RWPE2 (cell line): Measurements from ENCODE around the gene PADI3.

Source experiments
- ATAC-seq: fragments of 200-7000 bp; cut with Tn5 transposase; 3 replicates; pipeline ENCODE4 v1.9.1; 2021; ENCODE audit warnings: low read depth
- DNase-seq: peaks from one replicate; pipeline ENCODE4 v3.0.0-alpha.2; 2020; ENCODE audit warnings: low spot score
- H3K27ac ChIP-seq: fragments of 450-650 bp; 2 replicates; pipeline ENCODE4 v1.5.1; 2017; ENCODE audit warnings: mild to moderate bottlenecking; ENCODE audit not compliant: poor library complexity, severe bottlenecking
- H3K27me3 ChIP-seq: fragments of 250-450 bp; sonication (Bioruptor Pico); 2 replicates; pipeline ENCODE4 v1.5.1; 2021; ENCODE audit warnings: mild to moderate bottlenecking, moderate library complexity; ENCODE audit not compliant: insufficient read depth, poor library complexity, severe bottlenecking
- H3K36me3 ChIP-seq: fragments of 250-450 bp; sonication (Bioruptor Pico); 2 replicates; pipeline ENCODE4 v1.5.1; 2020; ENCODE audit warnings: low read depth, mild to moderate bottlenecking, moderate library complexity
- H3K4me1 ChIP-seq: fragments of 250-450 bp; sonication (Bioruptor Pico); 2 replicates; pipeline ENCODE4 v1.5.1; 2021; ENCODE audit warnings: mild to moderate bottlenecking, moderate library complexity; ENCODE audit not compliant: insufficient read depth, poor library complexity, severe bottlenecking
- H3K4me3 ChIP-seq: fragments of 250-450 bp; sonication (Bioruptor Pico); 2 replicates; pipeline ENCODE4 v1.5.1; 2021; ENCODE audit warnings: mild to moderate bottlenecking, moderate library complexity; ENCODE audit not compliant: severe bottlenecking
- H3K9me3 ChIP-seq: fragments of 250-450 bp; sonication (Bioruptor Pico); 2 replicates; pipeline ENCODE4 v1.5.1; 2021; ENCODE audit warnings: mild to moderate bottlenecking, moderate library complexity; ENCODE audit not compliant: severe bottlenecking
- TF ChIP-seq, protein P1 (sequence below): fragments of 450-650 bp; IDR thresholded peaks from one replicate; pipeline ENCODE4 v1.5.1; 2017; ENCODE audit warnings: mild to moderate bottlenecking, moderate library complexity; ENCODE audit not compliant: poor library complexity, severe bottlenecking

The PADI3 gene

DNA sequence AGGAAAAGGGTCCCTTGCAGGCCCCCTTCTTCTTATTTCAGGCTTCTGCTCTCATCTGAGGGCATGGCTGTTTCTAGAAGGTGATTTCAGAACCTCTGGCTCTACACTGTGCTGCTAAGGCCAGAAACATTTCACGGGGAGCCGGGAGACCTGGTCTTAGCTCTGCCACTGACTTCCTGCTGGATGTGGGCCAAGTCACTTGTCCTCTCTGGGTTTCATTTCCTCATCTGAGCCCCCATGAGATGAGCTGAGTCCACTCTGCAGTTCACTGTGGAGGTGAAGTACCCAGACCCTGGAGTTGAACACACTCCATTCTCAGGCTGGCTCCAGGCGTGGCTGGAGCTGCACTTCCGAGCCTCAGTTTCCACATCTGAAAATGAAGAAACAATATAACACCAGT is 41.9 kb upstream of the PADI3 start:
- no peaks in the 10 kb centered on the region for H3K9me3 ChIP-seq
- DNase-seq (no peak), ATAC-seq (no peak)
- TF ChIP-seq, protein P1, sequence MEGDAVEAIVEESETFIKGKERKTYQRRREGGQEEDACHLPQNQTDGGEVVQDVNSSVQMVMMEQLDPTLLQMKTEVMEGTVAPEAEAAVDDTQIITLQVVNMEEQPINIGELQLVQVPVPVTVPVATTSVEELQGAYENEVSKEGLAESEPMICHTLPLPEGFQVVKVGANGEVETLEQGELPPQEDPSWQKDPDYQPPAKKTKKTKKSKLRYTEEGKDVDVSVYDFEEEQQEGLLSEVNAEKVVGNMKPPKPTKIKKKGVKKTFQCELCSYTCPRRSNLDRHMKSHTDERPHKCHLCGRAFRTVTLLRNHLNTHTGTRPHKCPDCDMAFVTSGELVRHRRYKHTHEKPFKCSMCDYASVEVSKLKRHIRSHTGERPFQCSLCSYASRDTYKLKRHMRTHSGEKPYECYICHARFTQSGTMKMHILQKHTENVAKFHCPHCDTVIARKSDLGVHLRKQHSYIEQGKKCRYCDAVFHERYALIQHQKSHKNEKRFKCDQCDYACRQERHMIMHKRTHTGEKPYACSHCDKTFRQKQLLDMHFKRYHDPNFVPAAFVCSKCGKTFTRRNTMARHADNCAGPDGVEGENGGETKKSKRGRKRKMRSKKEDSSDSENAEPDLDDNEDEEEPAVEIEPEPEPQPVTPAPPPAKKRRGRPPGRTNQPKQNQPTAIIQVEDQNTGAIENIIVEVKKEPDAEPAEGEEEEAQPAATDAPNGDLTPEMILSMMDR: no peak
- H3K27me3 ChIP-seq: no peaks in the 10 kb centered on the region
- H3K4me3 ChIP-seq: no peak overlapping the region
- H3K36me3 ChIP-seq: no peaks in the 10 kb centered on the region
- H3K27ac ChIP-seq: peak overlapping the region; percentile 91
- H3K4me1 ChIP-seq: peaks cover 36% of the 10 kb centered on the region

DNA sequence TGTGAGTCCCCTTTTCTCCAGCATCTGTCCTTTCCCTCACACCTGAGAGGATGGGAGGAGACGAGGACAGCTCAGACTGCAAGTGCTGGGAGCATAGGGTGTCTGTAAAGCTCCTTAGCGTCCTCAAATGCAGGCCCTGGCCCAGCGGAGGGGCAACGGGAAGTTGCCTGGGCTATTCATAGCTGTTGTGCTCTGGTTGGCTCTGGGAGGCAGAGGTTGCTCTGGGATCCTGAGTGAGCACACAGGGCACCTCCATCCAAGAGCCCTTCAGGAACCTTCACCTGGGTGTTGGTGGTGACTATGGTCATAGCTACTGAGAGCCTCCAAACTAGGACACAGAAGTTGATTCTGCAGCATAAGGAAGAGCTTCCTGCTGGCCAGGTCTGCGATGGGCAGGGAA is 41.4 kb upstream of the PADI3 start:
- no peaks in the 10 kb centered on the region for H3K27me3 ChIP-seq
- H3K4me1 ChIP-seq: peaks cover 41% of the 10 kb centered on the region
- peak overlapping the region; percentile 91 for H3K27ac ChIP-seq
- ATAC-seq (peak; percentile 17), DNase-seq (no peak)
- TF ChIP-seq, protein P1: no peak
- H3K36me3 ChIP-seq: no peaks in the 10 kb centered on the region
- no peaks in the 10 kb centered on the region for H3K9me3 ChIP-seq
- H3K4me3 ChIP-seq: no peak overlapping the region

DNA sequence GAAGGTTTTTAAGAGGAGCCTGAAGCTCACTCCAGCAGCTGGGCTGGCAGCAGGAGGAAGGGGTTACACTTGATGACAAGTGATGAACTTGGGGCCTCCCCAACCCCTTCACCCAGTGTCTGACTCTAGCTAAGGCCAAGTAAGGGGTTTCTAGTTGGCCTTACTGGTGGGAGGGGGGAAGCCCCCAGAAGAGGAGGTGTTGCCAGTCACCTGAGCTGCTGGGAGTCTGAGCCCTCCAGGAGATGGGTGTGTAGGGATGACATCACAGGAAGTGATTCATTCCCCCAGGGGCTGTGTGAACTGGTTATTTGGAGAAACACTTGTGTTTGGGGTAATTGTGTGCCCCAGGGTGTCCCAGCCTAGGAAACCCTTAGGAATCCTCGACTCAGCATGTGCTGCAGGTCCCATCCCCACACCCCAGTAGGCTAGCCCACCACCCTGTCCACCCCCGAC is 40.9 kb upstream of the PADI3 start:
- H3K27me3 ChIP-seq: no peaks in the 10 kb centered on the region
- no peaks in the 10 kb centered on the region for H3K9me3 ChIP-seq
- ATAC-seq (peak; percentile 82), DNase-seq (peak; percentile 84)
- TF ChIP-seq, protein P1: no peak
- no peaks in the 10 kb centered on the region for H3K36me3 ChIP-seq
- no peak overlapping the region for H3K4me3 ChIP-seq
- H3K4me1 ChIP-seq: peaks cover 45% of the 10 kb centered on the region
- peak overlapping the region; percentile 91 for H3K27ac ChIP-seq

DNA sequence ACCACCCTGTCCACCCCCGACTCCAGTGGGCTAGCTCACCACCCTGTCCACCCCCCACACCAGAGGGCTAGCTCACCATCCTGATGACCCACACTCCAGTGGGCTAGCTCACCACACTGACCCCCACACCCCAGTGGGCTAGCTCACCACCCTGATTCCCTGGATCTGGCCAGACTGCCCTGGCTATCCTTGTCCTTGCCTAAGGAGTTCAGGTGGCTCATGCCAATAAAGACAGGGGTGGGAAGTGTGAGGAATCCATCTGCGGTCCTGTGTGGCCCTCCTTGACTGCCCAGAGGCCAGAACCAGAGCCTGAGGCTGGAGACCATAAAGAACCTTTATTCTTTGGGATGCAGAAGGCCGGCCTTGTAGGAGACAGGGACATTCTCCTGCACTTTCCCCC is 40.4 kb upstream of the PADI3 start:
- no peaks in the 10 kb centered on the region for H3K36me3 ChIP-seq
- DNase-seq (no peak), ATAC-seq (no peak)
- H3K27me3 ChIP-seq: no peaks in the 10 kb centered on the region
- TF ChIP-seq, protein P1: no peak
- no peak overlapping the region for H3K4me3 ChIP-seq
- H3K4me1 ChIP-seq: peaks cover 50% of the 10 kb centered on the region
- H3K27ac ChIP-seq: peak overlapping the region; percentile 91
- H3K9me3 ChIP-seq: no peaks in the 10 kb centered on the region

DNA sequence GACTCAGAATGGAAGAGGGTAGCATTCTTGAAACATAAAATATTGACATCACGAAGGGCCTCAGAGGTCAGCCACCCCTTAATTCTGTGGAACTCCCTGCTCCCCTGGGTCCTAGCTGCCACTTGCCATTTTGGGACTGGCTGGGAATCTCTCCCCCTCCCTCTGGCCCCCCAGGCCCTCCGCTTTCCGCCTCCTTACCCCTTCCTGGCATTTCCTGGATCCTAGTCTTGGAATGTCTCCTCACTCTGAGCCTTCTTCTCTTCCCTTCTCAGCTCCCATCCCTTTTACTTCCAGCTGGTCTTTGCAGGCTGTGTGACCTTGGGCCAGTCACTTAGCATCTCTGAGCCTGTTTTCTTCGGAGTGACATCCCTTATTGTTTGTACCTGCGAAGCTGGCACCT is 39.5 kb upstream of the PADI3 start:
- peak overlapping the region; percentile 91 for H3K27ac ChIP-seq
- DNase-seq: no peak
- H3K27me3 ChIP-seq: no peaks in the 10 kb centered on the region
- H3K4me3 ChIP-seq: no peak overlapping the region
- ATAC-seq: no peak
- TF ChIP-seq, protein P1: no peak
- H3K9me3 ChIP-seq: no peaks in the 10 kb centered on the region
- H3K4me1 ChIP-seq: peaks cover 57% of the 10 kb centered on the region
- H3K36me3 ChIP-seq: no peaks in the 10 kb centered on the region
